Non-pigmented ciliary epithelial cell (primary cell): ENCODE results near the gene KCMF1.

ENCODE experiments used
- DNase-seq: peaks from one replicate; pipeline ENCODE4 v3.0.0-alpha.2; 2010; ENCODE audit warnings: low read depth

KCMF1 gene

GRCh38 chr2:84956334-84957297, 14.3 kb upstream of the KCMF1 start:
- no peak for DNase-seq

GRCh38 chr2:84957771-84958134, 13.2 kb upstream of the KCMF1 start:
- no peak for DNase-seq

- peak; percentile 63 for DNase-seq
These were observed 12.6 kb upstream of the KCMF1 start for GRCh38 chr2:84958135-84959059.

GRCh38 chr2:84959095-84959565, 11.8 kb upstream of the KCMF1 start:
- DNase-seq = peak; percentile 52

GRCh38 chr2:84959566-84960506, 11.1 kb upstream of the KCMF1 start:
- no peak for DNase-seq

DNA sequence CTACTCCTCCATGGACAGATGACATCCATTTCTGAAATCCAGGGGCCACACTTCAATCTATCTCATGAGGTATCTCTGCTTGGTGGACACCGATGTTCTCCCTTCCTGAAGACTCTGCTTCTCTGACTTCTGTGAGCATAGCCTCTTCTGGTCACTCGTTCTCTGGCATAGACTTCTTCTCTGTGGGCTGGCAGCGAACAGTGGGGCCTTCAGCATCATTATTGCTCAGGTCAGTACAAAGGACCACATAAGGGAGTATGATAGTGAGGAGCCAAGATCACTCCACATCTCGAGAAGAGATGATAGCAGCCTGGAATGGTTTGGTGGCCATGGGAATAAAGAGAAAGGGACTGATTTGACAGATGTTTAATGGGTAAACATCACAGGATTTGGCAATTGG, 8.0 kb upstream of the KCMF1 start:
- DNase-seq = no peak

- DNase-seq = no peak
These were observed 7.7 kb upstream of the KCMF1 start for GRCh38 chr2:84963323-84963691.

GRCh38 chr2:84963692-84964405, 7.1 kb upstream of the KCMF1 start:
- peak; percentile 78 for DNase-seq

GRCh38 chr2:84964406-84965191, 6.4 kb upstream of the KCMF1 start:
- no peak for DNase-seq

DNA sequence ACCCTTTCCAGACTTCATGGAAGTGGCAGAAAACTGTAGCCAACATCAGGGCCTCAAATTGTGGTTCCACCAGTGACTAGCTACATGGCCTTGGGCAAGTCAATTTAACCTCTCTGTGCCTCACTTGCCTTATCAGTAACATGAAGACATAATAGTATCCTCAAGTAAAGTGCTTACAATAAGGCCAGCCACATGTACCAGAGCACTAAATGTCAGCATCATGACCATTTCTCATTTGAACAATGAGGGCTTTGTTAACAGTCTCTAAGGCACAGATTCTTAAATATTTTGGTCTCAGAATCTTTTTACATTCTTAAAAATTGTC, 5.8 kb upstream of the KCMF1 start:
- DNase-seq = no peak

- DNase-seq = no peak
These were observed 5.1 kb upstream of the KCMF1 start for GRCh38 chr2:84965827-84966226.

DNA sequence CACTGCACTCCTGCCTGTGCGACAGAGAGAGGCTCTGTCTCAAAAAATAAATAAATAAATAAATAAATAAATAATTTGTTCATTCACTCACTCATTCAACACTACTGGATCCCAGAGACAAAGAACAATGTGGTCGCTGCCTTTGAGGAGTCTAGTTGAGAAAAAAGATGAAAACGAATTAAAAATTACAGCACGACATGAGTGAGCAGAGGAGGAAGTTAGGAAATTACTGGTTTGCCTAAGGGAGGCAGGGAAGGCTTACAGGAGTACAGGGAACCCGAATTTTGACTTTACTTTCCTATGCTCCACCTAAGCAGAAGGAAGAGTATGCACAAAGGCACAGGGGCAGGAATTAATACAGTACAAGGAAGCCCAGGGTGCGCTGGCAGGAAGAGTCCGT, 4.2 kb upstream of the KCMF1 start:
- DNase-seq = no peak

DNA sequence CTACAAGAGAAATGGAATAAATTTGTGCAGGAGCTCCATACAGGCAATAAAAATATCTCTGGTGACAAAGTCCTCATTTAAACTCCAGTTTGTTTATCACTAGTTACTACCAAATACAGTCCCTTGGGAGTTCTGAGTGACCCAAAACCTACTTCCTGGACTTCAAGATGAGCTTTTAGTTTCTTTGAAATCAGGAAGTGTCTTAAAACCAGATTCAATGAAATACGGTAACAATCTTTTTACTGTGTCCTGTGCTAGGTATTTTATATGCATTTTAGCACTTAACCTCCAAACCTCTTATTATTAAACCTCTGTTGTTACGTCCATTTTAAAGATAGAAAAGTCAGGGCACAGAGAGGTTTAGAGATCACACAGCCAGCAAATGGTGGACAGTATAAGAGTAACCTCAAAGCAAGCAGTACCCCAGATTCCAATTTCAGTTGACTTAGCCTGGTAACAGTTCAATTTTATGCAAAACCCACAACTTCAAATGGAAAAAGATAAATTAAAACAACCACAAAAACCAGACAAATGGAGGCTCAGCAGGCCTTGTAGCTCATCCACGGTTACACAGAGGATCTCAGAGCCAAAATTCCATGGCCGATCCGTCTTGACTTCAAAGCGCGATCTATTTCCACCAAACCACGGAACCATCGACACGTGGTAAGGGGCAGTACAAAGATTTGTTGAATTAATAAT, 1.3 kb upstream of the KCMF1 start:
- no peak for DNase-seq

DNA sequence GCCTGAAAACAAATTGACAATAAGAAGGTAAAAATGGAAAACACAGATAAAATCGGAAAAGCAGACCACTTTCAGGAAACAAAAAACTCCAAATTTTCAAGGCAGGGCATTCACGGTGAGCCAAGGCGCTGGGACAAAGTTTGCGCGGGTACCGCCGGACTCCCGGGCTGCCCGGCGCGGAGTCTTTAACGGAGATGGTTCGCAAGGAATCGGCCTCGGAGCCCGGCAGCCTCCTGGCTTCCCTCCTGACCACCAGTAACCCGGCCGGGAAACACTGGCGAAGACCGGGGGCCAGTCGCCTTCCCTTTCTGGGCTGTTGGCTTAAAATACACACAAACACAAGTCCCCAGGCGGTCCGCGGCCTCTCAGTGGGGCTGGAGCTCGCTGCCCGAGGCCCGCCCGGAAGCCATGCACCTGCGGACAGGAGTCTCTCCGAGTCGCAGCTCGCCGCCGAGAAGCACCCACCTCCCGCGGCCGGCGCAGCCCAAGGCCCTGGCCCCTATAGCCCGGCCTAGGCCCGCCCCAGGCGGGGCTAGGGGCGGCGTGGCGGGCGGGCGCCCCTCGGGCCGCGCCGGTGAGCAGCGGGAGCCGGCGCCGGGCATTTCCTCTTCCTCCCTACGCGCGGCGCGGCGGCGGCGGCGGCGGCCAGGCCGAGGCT, 622 bp upstream of the KCMF1 start:
- no peak for DNase-seq

- no peak for DNase-seq
These were observed 697 bp downstream of the KCMF1 start for GRCh38 chr2:84971510-84972206.

GRCh38 chr2:84972207-84972783, 1.3 kb downstream of the KCMF1 start:
- no peak for DNase-seq

GRCh38 chr2:84972932-84973331, 2.0 kb downstream of the KCMF1 start:
- no peak for DNase-seq
